ENCODE measurements around the gene SWAP70. TPM values are rescaled to one million over a fixed set of nuclear protein-coding genes. Genes with fewer than 3 reads are reported as not detected.
A peak's percentile ranks its signal among the peaks of the same experiment; 100 is the strongest.

The SWAP70 gene
- total and polyA plus RNA-seq, 9 of the 15 experiments (the other 6 are each of a cell fraction or from before 2014, with no cell fraction given), result 1.7 to 4.9 (median 3.9) TPM

- no peak for TF ChIP-seq HBP1 (CRISPR knock-in tag; IDR thresholded peaks at IDR 0.05)
- 0 out of 4 replicates have a peak, but pooled peaks of 1 of the 2 experiments have one; percentile 31 for TF ChIP-seq NONO (IDR thresholded peaks at IDR 0.05; ENCODE audit: low read depth in 2 of 2, low read length in 1 of 2)
- no peak for TF ChIP-seq ZNF436 (CRISPR knock-in tag; IDR thresholded peaks at IDR 0.05)
- no peak for TF ChIP-seq USF2 (CRISPR knock-in tag; IDR thresholded peaks at IDR 0.05)
- no peak for TF ChIP-seq CTBP1 (IDR thresholded peaks at IDR 0.05; ENCODE audit: borderline replicate concordance)
- no peak for TF ChIP-seq GABPA (tag; conservative IDR thresholded peaks at IDR 0.05; ENCODE audit: low read depth)
- TF ChIP-seq HMG20A (CRISPR knock-in tag; conservative IDR thresholded peaks at IDR 0.05), result no peak
- peak; percentile 87; the same call in 1 of the 2 replicates for TF ChIP-seq ZBTB7A (IDR thresholded peaks at IDR 0.05; ENCODE audit: borderline replicate concordance, control insufficient read depth, low read depth, low read length)
- TF ChIP-seq BRD9 (IDR thresholded peaks at IDR 0.05; ENCODE audit: low read depth, partially characterized antibody), result peak; percentile 73
- TF ChIP-seq TAF7 (tag; IDR thresholded peaks at IDR 0.05), result no peak
- no peak for TF ChIP-seq RFX7 (CRISPR knock-in tag; IDR thresholded peaks at IDR 0.05)
- TF ChIP-seq SRSF9 (IDR thresholded peaks at IDR 0.05; ENCODE audit: borderline replicate concordance, low read depth, low read length), result no peak
- no peak for TF ChIP-seq KLF6 (CRISPR knock-in tag; IDR thresholded peaks at IDR 0.05; ENCODE audit: borderline replicate concordance)
- peak; percentile 33; the same call in 1 of the 2 replicates for TF ChIP-seq THAP12 (CRISPR knock-in tag; IDR thresholded peaks at IDR 0.05)
- TF ChIP-seq POLR2B (IDR thresholded peaks at IDR 0.05; ENCODE audit: low read depth, partially characterized antibody), result no peak
- TF ChIP-seq BRD4 (IDR thresholded peaks at IDR 0.05), result no peak
- TF ChIP-seq TSHZ1 (CRISPR knock-in tag; IDR thresholded peaks at IDR 0.05), result no peak
These were observed 94.1 kb downstream of the SWAP70 start (continued) for GRCh38 chr11:9757809-9758636.

Data from K562 (cell line).